Esophagus muscularis mucosa (tissue), 4 donors: Measurements from ENCODE around the gene XPNPEP2. TPM values are rescaled to one million over a fixed set of nuclear protein-coding genes. Genes with fewer than 3 reads are reported as not detected.

Experiments
- DNase-seq: peaks from one replicate; pipeline ENCODE4 v3.0.0-alpha.2; 2017; ENCODE audit errors: extremely low spot score
- H3K27ac ChIP-seq, 4 donors: fragments of 200-600 bp; sonication (generic); replicated peaks in 1 of 4; 1 replicate in 3 of 4; 2 replicates in 1 of 4; pipeline ENCODE4 v1.5.1; 2016 to 2019; ENCODE audit warnings: mild to moderate bottlenecking in 1 of 4
- H3K27me3 ChIP-seq, 4 donors: fragments of 200-600 bp; sonication (generic); one replicate each; pipeline versions ENCODE4 v1.5.1 to v1.6.0; 2016 to 2019
- H3K36me3 ChIP-seq, 4 donors: fragments of 200-600 bp; sonication (generic); one replicate each; pipeline ENCODE4 v1.5.1; 2016 to 2019
- H3K4me1 ChIP-seq, 4 donors: fragments of 200-600 bp; sonication (generic); one replicate each; pipeline ENCODE4 v1.5.1; 2016 to 2019
- H3K4me3 ChIP-seq, 4 donors: fragments of 200-600 bp; sonication (generic); 1 replicate in 2 of 4; 2 replicates in 2 of 4; pipeline ENCODE4 v1.5.1; 2016 to 2019; ENCODE audit warnings: mild to moderate bottlenecking in 4 of 4, moderate library complexity in 1 of 4
- H3K9me3 ChIP-seq, 4 donors: fragments of 200-600 bp; sonication (generic); 1 replicate in 3 of 4; 2 replicates in 1 of 4; pipeline ENCODE4 v1.5.1; 2016 to 2019
- EP300 ChIP-seq: sonication (generic); formaldehyde crosslinking; IDR thresholded peaks from one replicate; pipeline ENCODE4 v1.6.1; 2017; ENCODE audit warnings: antibody characterized with exemption
- POLR2A ChIP-seq: fragments of 450-650 bp; IDR thresholded peaks from one replicate; pipeline ENCODE4 v1.6.1; 2017; ENCODE audit warnings: antibody characterized with exemption, moderate library complexity, mild to moderate bottlenecking, low read depth
- POLR2AphosphoS5 ChIP-seq, 2 donors: sonication (generic); formaldehyde crosslinking; IDR thresholded peaks; one replicate each; pipeline ENCODE4 v1.6.1; 2017; ENCODE audit warnings: antibody characterized with exemption in 2 of 2
- WGBS: methylation state at CpG from one replicate; pipeline ENCODE4 v1.1.5; 2018; 5-methylcytosine and 5-hydroxymethylcytosine counted together
- intact Hi-C: fragments of 100-400 bp; cut with DNase I; formaldehyde crosslinking; loops from one replicate; pipeline ENCODE4 v1.15.1; 2023
- total RNA-seq, 4 donors: library from RNA; depleted of rRNA; stranded (reverse); fragments of >200 nt; gene quantifications; one replicate each; pipeline versions ENCODE4 v1.1.0 to v1.2.1, GENCODE V29; 2016
- TF ChIP-seq, protein P1 (sequence below), 3 experiments: fragments of 200-600 bp in 2 of 3; fragments of 450-650 bp in 1 of 3; sonication (generic) in 2 of 3; IDR thresholded peaks; one replicate each; pipeline ENCODE4 v1.5.1; 2017 to 2019; ENCODE audit warnings: antibody characterized with exemption in 3 of 3, mild to moderate bottlenecking in 2 of 3, moderate library complexity in 1 of 3

XPNPEP2 gene
- total RNA-seq, 4 donors from 2014 or later: 3.3 to 14.4 (median 5.0) TPM

DNA sequence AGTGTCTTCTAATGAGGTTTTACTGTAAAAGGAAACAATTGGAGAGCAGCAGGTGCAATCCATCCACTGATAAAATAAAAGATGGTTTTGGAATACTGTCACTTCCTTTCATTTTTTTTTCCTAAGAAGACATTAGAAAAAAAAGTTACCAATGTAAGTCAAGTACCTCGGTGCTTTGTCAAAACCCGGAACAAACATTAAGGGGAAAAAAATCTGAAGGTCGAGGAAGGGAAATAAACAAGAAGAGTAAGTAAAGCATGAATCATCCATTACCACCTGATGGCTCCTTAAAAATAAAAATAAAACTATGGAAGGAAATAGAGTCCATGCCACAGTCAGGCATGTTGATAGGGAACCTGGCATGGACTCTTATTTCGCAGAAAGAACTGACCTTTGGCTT is 15.3 kb upstream of the XPNPEP2 start:
- 64% methylated on average over 4 of the region's 4 CpGs for WGBS
- intact Hi-C loops: no loop called here
- TF ChIP-seq POLR2A (no peak), POLR2AphosphoS5 (IDR thresholded peaks at IDR 0.05) (no peak), EP300 (no peak)
- TF ChIP-seq, protein P1, sequence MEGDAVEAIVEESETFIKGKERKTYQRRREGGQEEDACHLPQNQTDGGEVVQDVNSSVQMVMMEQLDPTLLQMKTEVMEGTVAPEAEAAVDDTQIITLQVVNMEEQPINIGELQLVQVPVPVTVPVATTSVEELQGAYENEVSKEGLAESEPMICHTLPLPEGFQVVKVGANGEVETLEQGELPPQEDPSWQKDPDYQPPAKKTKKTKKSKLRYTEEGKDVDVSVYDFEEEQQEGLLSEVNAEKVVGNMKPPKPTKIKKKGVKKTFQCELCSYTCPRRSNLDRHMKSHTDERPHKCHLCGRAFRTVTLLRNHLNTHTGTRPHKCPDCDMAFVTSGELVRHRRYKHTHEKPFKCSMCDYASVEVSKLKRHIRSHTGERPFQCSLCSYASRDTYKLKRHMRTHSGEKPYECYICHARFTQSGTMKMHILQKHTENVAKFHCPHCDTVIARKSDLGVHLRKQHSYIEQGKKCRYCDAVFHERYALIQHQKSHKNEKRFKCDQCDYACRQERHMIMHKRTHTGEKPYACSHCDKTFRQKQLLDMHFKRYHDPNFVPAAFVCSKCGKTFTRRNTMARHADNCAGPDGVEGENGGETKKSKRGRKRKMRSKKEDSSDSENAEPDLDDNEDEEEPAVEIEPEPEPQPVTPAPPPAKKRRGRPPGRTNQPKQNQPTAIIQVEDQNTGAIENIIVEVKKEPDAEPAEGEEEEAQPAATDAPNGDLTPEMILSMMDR (IDR thresholded peaks at IDR 0.05): no peak
- Histone ChIP-seq H3K4me3 (no peak overlapping the region), H3K4me1 (no peaks in the 10 kb centered on the region), H3K36me3 (no peaks in the 10 kb centered on the region), H3K27ac (no peak overlapping the region), H3K27me3 (no peaks in the 10 kb centered on the region), H3K9me3 (no peaks in the 10 kb centered on the region)
- DNase-seq: no peak

DNA sequence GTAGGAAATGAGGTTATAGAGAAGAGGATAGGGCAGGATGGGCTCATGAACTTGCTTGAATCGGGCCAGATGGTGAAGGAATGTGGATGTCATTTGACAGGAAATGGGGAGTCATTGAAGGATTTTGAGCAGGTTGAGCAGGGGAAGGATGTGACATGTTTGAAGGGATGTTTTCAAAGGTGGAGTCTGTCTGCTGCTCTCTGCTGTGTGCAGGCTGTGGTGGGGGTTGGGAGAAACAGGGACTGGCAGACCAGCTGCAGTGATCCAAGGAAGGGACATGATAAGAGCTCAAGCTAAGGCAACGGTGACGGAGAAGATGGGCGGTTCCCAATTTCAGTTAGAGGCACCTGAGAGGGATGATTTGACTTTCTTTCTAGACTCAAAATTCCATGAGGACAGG is 14.0 kb upstream of the XPNPEP2 start:
- Histone ChIP-seq H3K36me3 (no peaks in the 10 kb centered on the region), H3K27ac (no peak overlapping the region), H3K27me3 (no peaks in the 10 kb centered on the region), H3K4me3 (no peak overlapping the region), H3K9me3 (no peaks in the 10 kb centered on the region), H3K4me1 (no peaks in the 10 kb centered on the region)
- TF ChIP-seq, protein P1 (IDR thresholded peaks at IDR 0.05): no peak
- TF ChIP-seq POLR2AphosphoS5 (IDR thresholded peaks at IDR 0.05): no peak
- no peak for TF ChIP-seq EP300
- no peak for TF ChIP-seq POLR2A
- intact Hi-C loops: no loop called here
- WGBS: 71% methylated on average over 4 of the region's 4 CpGs
- no peak for DNase-seq

DNA sequence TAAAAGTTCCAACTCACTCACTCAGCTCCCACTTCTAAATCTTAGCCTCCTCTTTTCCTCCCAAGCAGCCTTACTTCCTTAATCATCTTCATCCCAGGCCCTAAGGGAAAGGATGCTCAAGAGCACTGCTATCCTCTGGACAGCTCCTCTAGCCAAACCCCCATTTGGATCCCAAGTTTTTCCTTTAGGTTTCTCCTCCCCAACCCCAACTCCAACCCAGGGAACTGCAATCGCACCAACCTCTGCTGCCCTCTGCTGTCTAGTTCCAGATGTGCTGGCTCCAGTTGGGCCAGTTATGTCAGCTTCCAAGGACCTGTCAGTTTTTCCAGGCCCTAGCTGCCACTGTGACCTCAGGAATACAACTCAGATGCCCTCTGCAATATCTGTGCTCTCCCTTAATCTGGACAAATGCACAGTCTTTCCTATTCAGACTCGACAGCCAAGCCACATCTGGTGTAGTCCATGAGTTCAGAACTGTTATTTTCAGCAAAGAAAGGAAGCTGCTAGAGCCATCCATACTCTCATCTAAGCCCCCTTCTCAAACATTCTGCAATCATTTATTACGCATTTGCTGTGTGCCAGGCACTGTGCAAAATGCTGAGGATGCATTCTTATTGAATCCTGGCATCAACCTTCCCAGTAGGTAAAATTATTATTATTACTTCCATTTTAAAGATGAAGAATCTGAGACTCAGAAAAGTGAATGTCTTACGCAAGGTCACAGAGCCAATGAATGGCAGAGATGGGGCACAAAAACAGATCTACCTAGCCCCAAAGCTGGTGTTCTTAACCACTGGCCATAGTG is 12.3 kb upstream of the XPNPEP2 start:
- Histone ChIP-seq H3K27me3 (peaks cover 0 to 3% (median 0%) of the 10 kb centered on the region in 4 donors), H3K9me3 (no peaks in the 10 kb centered on the region), H3K4me1 (no peaks in the 10 kb centered on the region), H3K27ac (no peak overlapping the region), H3K4me3 (no peak overlapping the region), H3K36me3 (no peaks in the 10 kb centered on the region)
- no peak for TF ChIP-seq POLR2A
- TF ChIP-seq, protein P1 (IDR thresholded peaks at IDR 0.05): peak; percentile 68 to 72 (median 69)
- WGBS: 33% methylated on average over 4 of the region's 4 CpGs
- intact Hi-C loops: loop anchor here (1.0 to 2.0 kb wide), 2 partner anchors 89 to 120 kb away; no protein-coding TSS in a partner anchor
- DNase-seq: no peak

DNA sequence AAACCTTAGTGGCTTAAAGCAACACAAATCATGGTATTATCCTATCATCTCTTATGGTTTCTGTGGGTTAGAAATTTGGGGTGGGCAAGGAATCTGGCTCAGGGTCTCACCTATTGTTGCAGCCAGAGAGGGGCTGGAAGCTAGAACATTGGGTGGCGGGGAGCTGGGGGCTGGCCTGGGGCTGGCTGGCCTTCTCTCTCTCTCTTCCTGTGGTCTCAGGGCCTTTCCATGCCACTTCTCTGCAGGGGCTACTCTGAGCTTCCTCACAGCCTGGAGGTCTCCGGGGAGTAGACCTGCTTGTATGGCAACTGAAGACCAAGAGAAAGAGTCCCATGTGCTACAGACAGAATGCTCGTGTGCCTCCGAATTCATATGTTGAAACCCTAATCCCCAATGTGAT is 10.7 kb upstream of the XPNPEP2 start:
- 85% methylated on average over 2 of the region's 4 CpGs for WGBS

More for the DNA sequence above, 10.7 kb upstream of the XPNPEP2 start:
- TF ChIP-seq POLR2AphosphoS5 (IDR thresholded peaks at IDR 0.05) (no peak), EP300 (no peak), POLR2A (no peak)
- TF ChIP-seq, protein P1 (IDR thresholded peaks at IDR 0.05): no peak
- no peak for DNase-seq
- Histone ChIP-seq H3K4me1 (no peaks in the 10 kb centered on the region), H3K4me3 (no peak overlapping the region), H3K27ac (no peak overlapping the region), H3K36me3 (no peaks in the 10 kb centered on the region), H3K27me3 (peaks cover 0 to 3% (median 0%) of the 10 kb centered on the region in 4 donors), H3K9me3 (no peaks in the 10 kb centered on the region)
- intact Hi-C loops: no loop called here
